ENCODE data around the gene SYNE1.

The SYNE1 gene

GRCh38 chr6:152420696-152421095, 216.5 kb downstream of the SYNE1 start:
- DNase-seq (ENCODE audit: low spot score), result no peak

- DNase-seq (ENCODE audit: low spot score), result no peak
These were observed 218.6 kb downstream of the SYNE1 start for GRCh38 chr6:152418551-152418950.

- DNase-seq (ENCODE audit: low spot score), result no peak
These were observed 220.5 kb downstream of the SYNE1 start for GRCh38 chr6:152416652-152417051.

GRCh38 chr6:152404936-152405595, 232.1 kb downstream of the SYNE1 start:
- no peak for DNase-seq (ENCODE audit: low spot score)

- no peak for DNase-seq (ENCODE audit: low spot score)
These were observed 232.9 kb downstream of the SYNE1 start for GRCh38 chr6:152404086-152404857.

- DNase-seq (ENCODE audit: low spot score), result no peak
These were observed 234.4 kb downstream of the SYNE1 start for GRCh38 chr6:152402791-152403190.

- DNase-seq (ENCODE audit: low spot score), result peak; percentile 59
These were observed 235.2 kb downstream of the SYNE1 start for GRCh38 chr6:152401978-152402377.

- DNase-seq (ENCODE audit: low spot score), result peak; percentile 40
These were observed 237.8 kb downstream of the SYNE1 start for GRCh38 chr6:152399399-152399798.

GRCh38 chr6:152398993-152399392, 238.2 kb downstream of the SYNE1 start:
- no peak for DNase-seq (ENCODE audit: low spot score)

GRCh38 chr6:152398316-152398715, 238.8 kb downstream of the SYNE1 start:
- no peak for DNase-seq (ENCODE audit: low spot score)

- DNase-seq (ENCODE audit: low spot score), result no peak
These were observed 242.9 kb downstream of the SYNE1 start for GRCh38 chr6:152394303-152394702.

GRCh38 chr6:152391179-152391880, 245.8 kb downstream of the SYNE1 start:
- no peak for DNase-seq (ENCODE audit: low spot score)

- DNase-seq (ENCODE audit: low spot score), result no peak
These were observed 250.1 kb downstream of the SYNE1 start for GRCh38 chr6:152387091-152387490.

GRCh38 chr6:152386131-152386530, 251.0 kb downstream of the SYNE1 start:
- DNase-seq (ENCODE audit: low spot score), result no peak

- peak; percentile 88 for DNase-seq (ENCODE audit: low spot score)
These were observed 255.9 kb downstream of the SYNE1 start for GRCh38 chr6:152380993-152381898.

GRCh38 chr6:152380351-152380767, 256.8 kb downstream of the SYNE1 start:
- DNase-seq (ENCODE audit: low spot score), result peak; percentile 31

GRCh38 chr6:152379423-152379822, 257.7 kb downstream of the SYNE1 start:
- no peak for DNase-seq (ENCODE audit: low spot score)

- DNase-seq (ENCODE audit: low spot score), result peak; percentile 61
These were observed 259.0 kb downstream of the SYNE1 start for GRCh38 chr6:152378169-152378568.

- DNase-seq (ENCODE audit: low spot score), result no peak
These were observed 262.0 kb downstream of the SYNE1 start for GRCh38 chr6:152375197-152375596.

- no peak for DNase-seq (ENCODE audit: low spot score)
These were observed 264.2 kb downstream of the SYNE1 start for GRCh38 chr6:152372945-152373344.

GRCh38 chr6:152371775-152372174, 265.4 kb downstream of the SYNE1 start:
- DNase-seq (ENCODE audit: low spot score), result no peak
